Measurements from ENCODE around the gene PDIA5.

PDIA5 gene

DNA sequence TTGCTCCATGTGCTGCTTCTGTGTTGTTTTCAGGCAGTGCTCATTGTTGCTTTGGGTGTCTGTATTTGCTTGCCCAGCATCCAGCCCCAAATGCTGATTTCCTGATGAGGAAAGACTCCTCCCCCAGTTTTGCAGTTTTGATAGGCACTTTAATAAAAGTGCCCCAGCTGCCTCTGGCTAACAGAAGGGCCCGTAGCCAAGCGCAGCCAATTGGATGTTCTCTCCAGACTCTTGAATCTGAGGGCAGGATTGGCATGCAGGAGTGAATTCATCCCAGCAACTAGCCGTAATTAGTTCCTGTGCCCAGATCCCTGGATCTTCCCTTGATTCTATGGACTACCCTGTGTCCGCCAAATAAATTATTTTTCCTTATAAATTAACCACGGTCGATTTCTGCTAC lies 24.4 kb upstream of the PDIA5 start:
- DNase-seq (ENCODE audit: low spot score): no peak

DNA sequence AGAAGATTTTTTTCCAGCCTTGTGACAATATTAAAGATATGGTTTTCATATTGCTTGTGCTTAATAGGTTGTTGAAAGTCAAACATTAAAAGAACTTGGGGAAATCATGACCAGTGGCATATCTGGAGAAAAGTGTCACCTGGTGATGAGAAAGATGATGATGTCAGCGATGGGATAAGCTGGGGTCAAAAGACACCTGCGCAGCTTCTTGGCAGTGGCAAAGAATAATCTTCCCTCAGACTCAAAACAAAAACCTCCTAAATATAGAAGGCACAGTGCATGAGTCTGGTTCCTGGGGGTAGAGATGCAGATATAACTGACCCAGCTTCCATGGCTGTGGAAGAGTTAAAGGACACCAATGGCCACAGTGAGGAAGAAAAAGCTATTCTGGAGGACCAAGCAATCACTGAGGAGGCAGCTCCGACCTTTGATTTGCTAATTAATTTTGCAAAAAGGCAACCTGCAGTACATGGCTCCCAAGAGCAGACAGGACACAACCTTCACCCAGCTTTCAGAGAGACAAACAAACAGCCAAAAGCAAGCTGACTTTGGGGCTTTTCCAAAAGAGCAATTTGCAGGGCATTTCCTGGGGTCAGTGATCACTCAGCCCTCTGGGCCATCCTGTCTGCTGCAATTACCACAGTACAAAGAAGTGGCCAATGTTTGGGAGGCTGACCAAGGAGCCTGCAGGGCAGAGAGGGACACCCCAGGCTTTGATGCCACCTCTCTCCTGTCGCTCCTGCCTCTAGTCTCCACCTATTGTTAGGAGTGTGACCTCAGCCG lies 21.7 kb upstream of the PDIA5 start:
- no peak for DNase-seq (ENCODE audit: low spot score)

DNA sequence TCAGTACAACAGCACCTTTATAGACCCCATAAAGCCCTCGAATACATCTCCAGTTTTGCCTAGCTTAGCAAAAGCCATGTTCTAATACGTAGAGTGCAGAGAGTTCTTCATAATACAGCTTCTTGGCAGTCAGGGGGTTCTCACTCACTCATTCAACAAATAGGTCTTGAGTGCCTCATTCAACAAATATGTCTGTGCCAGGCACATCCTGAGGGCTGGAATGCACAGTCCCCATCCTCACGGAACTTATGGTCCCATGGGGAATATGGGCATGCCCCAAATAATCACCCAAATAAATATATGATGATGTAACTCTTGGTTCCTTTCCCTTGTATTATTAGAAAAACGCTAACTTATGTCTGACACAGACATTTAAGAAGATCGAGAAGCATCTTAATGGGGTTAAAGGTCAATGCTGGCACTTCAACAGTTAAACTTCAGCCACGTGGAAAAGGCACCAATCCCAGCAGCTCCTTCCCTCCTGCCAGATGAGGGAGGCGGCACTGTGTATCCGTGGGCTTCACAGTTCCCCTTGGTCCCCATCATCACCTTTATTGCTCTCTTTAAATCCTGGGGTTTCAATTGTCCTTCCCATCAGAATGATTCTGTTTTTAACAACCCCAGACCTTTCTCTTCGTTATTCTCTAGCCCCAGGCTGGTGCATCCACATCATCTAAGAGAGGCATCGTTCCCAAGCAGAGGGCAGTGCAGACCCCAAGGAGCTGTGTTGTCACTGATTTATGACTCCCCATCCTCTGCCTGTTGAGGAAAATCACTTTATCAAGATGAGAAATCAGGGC lies 20.4 kb upstream of the PDIA5 start:
- peak; percentile 35 for DNase-seq (ENCODE audit: low spot score)

DNA sequence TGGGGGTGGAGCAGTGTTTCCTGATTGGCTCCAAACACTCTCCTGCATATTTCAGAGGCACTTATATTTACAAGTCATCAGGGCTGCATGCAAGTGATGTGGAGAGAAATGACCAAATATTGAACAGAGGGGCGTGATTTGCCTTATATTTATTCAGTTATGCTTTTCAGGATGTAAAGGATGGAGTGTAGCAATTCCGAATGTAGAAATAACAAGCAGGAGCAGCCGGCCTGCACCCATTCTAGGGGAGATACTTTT lies 19.8 kb upstream of the PDIA5 start:
- no peak for DNase-seq (ENCODE audit: low spot score)

DNA sequence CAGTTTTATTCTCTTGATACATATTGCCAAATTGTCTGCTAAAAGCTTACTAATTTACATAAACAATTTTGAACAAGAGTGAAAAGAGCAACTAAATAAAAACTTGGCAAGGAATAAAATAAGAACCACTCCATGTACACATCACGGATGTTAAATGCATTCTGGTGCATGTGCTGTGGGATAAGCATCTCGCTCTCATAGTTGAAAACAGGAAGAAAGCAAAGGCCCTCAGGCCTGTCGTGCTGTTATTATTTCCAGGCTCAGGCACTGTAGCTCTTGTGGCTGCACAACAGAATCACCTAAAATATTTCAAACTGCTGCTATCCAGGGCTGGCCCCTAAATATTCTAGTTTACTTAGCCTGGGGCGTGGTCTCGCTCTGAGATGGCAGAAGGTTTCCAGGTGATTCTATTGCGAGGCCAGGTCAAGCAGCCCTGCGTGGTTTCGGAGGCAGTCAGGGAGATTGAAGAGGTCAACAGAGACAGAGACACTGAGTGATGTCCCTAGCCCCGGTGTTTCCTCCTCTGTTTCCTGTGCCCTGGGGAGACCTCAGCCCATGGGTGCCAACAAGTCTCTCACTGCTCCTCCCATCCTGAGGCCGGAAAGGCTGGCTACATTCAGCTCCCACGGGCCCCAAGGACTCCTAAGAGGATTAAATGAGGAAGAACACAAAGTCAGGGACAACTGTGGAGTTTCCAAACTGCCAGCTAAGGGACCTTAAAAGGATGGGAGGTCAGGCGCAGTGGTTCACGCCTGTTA lies 18.2 kb upstream of the PDIA5 start:
- DNase-seq (ENCODE audit: low spot score): no peak

DNA sequence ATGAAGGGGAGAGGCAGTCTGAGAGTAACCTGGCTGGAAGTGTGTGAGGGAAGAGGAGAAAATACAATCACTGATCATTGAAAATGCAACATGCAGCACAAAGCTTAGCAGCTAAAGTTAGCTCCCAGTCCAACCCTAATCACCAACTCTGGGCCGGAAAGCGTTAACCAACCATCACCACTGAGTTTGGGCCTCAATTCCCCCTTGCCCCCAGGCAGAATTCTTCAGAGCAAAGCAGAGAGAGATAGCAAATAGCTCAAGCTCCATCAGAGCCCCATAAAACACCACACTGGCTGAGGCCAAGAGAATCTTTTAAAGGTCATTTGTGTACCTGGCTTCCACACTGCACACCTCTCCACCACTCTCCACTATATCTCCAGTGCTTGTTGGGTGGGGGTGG lies 16.2 kb upstream of the PDIA5 start:
- DNase-seq (ENCODE audit: low spot score): no peak

DNA sequence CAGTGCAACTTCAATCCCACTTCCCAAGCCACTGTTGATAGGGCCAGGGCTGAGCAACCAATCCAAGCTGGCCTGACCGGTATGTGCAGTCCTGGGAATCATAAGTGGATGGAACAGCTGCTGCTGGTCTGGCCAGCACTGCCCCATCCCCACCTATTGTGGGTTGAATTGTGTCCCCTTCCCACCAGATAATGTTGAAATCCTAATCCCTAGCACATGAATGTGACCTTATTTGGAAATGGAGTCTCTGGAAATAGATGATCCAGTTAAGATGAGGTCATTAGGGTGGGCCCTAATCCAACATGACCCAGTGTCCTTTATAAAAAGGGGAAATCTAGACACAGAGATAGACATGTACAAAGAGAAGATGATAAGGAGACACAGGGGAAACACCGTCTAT lies 13.7 kb upstream of the PDIA5 start:
- DNase-seq (ENCODE audit: low spot score): no peak

DNA sequence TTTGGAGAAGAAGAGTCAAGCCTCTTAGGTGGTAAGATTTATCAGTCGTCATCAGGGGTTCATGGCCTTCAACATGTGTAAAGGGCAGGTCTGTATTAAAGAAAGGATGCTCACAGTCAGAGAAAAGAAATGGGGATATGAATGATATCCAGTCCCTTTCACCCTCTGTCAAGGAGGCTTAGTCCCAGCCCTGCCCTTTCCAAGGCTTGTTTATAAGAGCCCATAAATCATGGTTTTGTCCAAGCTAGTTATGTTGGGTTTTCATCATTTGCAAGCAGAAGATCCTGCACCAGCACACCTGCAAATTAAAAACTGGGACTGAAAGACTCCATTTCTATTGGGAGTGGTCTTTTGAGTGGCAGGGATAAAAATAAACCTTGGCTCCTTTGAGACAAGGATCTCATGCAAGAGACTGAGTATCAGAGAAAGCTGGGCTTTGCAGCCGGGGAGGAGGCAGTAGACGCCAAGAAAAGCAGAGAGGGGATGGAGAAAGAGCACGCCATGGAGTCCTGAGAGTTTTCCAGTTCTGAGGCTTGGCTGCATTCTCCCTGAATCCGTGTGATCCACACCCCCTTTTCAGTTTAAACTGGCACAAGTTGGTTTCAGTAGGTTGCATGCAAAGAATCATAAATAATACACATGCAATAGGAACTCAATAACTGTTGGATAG lies 12.6 kb upstream of the PDIA5 start:
- DNase-seq (ENCODE audit: low spot score): no peak

DNA sequence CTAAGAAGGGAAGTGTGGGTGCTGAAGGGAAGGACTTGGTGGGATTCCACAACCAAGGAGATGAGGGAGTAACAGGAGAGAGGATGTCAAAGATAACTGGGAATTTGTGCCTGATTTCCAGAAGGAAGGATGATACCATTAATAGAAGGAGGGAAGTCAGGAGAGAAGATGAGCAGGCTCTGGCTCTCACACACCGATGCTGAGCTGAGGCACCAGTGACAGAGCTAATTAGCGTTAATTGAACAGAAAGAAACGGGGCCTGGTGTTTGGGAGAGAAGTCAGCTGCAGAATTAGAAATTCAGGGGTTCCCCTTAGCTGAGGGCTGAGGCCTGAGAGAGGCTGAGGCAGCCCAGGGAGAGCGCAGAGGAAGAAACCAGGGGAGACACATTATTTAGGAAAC lies 11.9 kb upstream of the PDIA5 start:
- no peak for DNase-seq (ENCODE audit: low spot score)

DNA sequence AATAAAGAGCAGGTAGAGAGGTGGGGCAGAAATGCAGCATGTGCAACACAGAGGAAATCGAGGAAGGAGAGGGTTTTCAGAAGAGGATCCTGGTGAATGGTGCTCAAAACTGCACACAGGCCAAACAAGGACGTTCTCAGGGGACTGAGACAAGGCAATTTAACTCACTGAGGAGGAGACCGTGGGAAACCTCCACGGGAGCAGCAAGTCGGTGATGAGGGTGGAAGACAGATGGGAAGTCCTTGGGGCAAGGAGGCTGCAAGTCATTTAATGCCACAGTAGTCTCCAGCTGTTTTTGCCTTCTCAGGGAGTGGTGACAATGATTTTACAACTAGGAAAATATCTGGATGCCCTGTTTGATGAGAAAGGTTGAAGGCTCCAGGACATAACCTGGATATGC lies 11.5 kb upstream of the PDIA5 start:
- no peak for DNase-seq (ENCODE audit: low spot score)

DNA sequence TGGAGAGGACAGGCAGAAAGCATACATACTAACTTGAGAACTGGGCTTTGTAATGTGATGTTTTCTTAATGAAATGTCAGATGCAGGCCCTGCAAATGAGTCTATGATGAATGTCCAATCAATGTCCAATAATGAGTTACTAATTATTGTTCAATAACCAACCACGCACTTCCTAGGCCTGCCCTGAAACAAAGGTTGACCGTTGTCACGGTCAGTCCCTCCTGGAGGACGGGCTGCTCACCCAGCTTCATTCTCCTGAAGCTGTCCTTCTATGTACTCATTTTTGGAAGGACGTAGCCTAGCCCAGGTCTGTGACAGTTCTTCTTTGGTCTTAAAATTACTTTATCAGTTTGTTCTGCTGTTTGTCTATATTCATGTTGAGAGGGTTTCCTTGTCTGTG lies 8.3 kb upstream of the PDIA5 start:
- DNase-seq (ENCODE audit: low spot score): no peak

DNA sequence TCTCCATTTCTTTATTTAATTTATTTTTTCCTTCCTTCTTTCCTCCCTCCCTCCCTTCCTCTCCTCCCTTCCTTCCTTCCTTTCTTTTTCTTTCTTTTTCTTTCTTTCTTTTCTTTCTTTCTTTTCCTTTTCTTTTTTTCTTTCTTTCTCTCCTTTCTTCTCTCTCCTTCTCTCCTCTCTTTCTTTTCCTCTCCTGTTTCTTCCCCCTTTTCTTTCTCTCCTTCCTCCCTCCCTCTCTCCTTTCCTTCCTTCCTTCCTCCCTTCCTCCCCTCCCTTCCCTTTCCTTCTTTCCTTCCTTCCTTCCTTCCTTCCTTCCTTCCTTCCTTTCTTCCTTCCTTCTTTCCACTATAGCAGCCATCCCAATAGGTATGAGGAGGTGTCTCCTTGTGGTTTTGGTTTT lies 6.8 kb upstream of the PDIA5 start:
- no peak for DNase-seq (ENCODE audit: low spot score)

DNA sequence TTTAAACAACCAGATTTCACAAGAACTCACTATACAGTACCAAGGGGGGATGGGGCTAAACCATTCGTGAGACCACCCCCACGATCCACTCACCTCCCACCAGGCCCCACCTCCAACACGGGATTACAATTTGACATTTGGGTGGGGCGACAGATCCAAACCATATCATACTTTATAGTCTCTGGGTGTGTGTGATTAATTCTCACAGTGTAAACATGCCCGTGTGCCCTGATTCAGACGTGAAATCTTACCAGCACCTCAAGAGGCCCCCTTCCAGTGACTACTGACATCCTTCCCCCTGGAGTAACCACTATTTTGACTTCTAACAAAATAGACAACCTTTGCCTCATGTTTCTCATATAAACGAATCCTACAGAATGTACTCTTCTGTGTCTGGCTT lies 5.0 kb upstream of the PDIA5 start:
- DNase-seq (ENCODE audit: low spot score): no peak

DNA sequence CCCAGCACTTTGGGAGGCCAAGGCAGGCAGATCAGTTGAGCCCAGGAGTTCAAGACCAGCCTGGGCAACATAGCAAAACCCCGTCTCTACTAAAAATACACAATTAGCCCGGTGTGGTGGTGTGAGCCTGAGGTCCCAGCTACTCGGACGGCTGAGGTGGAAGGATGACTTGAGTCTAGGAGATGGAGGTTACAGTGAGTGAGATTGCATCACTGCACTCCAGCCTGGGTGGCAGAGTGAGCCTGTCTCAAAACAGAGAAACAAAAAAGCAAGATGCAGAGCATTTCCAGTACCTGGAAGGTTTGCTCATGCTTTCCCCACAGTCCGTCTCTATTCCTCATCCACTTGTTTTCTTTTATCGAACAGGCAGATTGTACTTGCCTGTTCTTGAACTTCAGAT lies 3.8 kb upstream of the PDIA5 start:
- DNase-seq (ENCODE audit: low spot score): no peak

DNA sequence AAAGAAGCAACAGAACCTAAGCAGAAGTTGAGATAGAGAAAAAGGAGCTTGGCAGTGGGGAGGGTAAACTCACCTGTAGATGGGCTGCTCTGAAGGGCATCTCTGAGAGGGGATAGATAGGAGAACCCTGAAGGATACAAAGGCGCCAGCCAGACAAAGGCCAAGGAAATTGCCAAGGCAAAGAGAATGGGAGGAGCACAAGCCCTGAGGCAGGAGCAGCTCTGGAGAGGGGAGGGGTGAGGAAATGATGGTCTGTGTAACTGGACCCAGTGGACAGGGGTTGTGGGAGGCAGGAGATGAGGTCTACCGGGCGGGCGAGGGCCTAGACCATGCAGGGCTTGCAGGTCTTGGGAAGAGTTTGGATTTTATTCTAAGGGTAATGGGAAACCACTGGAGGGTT lies 2.3 kb upstream of the PDIA5 start:
- DNase-seq (ENCODE audit: low spot score): no peak

DNA sequence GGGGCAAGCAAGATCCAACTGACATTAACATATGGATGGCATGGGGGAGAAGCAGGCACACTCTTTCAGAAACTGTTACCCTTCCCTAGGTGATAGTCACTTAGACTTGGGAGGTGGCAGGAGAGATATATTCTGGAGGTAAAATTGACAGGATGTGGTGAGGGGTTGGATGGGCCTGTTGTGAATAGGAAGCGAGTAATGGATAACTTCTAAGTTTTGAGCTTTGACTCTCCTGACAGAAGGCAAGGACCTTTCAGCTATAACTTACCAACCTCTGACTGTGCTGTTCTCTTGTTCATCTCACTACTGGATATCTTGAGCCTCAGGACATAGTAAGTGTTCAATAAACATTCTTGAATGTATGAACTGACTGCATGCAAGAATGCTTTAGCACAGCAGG lies 1.9 kb upstream of the PDIA5 start:
- DNase-seq (ENCODE audit: low spot score): no peak

DNA sequence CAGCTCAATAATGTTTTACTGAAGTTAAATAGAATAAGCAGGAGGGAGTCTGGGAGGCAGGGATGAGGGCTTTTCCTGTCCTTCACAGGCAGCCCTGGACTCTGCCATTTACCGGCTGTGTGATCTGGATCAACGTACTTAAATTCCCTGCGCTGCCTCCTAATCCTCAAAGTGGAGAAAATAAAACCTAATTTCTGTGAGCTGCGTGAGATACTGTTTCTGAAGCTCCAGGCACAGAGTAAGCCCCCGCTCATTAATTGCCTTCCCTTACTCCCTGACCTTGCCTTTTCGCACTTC lies 278 bp upstream of the PDIA5 start:
- DNase-seq (ENCODE audit: low spot score): no peak

DNA sequence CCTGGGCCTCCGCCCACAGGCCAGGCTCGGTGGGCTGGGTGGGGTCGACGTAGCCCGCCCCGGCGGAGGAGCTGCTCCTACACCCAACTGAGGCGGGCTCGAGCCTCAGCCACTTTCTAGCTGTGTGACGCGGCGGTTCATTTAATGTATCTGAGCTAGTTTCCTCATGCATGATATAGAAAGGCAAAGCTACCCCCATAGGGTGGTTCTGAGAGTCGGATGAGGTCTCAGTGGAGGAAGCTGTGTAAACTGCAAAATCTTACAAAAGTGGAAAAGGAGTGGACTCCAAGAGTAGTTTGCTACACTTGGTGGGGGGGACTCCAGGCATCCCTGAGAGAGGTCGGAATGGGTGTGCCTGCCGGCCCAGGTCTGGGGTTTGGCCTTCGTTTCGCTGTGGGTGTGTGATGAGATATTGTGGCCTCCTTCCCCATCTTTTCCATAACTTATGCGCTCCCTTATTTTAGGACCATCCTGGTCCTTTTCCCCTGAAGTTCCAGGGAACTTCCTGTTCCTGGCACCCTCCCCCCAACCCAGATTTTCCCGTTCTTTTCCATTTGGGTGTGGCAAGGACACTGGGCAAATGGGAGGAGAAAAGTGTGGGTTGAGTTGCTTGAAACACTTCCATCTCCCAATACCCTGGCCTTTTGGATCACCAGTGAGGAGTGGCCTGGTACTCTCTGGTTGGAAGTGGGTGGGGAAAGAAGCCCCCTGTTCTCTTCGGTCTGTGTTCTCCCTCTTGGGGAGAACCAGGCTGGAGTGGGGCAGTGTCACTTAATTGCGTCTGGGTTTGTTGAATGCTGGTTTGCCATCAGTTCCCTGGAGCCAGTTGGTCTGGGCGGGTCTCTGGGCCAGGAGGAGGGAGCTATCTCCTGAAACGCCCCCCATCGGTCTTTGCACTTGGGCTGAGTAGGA lies 1.1 kb downstream of the PDIA5 start:
- no peak for DNase-seq (ENCODE audit: low spot score)

DNA sequence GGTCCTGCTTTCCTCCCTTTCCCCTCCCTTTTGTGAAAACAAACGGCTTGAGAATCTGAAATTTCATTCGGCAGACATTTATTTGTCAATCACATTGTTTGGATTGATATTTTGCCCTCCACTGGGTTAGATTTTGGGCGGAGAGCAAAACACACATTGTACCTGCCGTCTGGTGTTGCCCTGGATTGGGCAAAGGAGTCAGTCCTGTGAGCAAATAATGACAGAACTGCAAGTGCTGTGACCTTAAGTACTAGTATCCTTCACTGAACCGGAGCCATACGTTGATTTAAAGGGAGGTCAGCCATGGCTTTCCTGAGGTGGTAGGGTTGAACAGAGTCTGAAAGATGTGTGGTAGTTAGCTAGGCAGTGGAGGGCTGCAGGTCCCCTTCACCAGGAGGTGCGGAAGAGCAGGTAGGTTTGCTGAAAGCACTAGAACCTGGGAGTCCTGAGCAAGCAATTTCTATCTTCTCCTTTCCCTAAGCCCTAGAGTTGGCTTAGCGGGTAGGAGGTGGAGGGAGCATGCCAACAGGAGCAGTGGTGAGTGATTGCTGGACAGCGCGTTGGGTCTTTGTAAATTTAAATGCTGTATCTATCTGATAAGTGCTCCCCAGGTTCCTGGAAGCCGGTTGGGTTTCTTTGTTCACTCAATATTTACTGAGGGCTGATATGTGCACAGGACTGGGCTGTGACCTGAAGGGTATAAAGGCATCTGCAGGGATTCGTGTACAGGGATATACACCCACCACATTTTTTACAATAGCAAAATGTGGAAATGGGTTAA lies 2.0 kb downstream of the PDIA5 start:
- no peak for DNase-seq (ENCODE audit: low spot score)

DNA sequence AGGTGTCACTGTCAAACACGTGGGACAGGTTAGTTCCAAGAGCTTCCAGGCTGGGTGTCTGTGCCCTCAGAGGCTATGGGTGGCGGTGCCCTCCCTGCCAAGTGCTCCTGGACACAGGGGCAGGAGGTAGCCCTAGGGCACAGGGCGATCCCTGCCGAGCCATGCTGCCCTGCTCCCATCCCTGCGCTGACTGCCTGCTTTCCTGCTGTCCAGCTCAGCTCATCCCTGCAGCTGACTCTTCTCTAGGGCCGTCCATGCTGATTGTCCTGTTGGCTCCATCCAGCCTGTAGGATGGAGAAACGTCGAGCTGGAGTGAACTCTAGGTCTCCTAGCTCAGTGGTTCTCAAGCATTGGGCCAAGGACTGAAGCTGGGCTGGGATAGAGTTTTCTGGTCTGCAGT lies 3.7 kb downstream of the PDIA5 start:
- no peak for DNase-seq (ENCODE audit: low spot score)

DNA sequence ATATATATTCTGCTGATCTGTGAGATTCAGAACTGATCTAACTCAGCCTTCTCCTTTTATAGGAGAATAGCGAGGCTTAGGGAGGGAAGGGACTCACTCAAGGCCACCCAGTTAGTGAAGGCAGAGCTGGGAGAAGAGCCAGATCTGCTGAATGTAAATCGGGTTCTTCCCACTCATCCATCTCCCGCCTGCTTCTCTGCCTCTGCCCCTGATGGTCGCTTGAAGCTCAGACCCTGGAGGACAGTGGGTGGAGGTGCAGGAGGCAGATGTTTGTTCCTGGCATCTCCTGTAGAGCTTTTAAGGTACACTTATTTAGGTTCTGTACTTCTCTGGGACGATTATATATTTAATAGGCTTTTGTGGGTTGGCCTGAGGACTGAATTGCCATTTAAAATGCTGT lies 4.3 kb downstream of the PDIA5 start:
- no peak for DNase-seq (ENCODE audit: low spot score)

Measured in AG08395 (cell line).